ENCODE measurements around the gene SCAMP4. TPM values are rescaled to one million over a fixed set of nuclear protein-coding genes. Genes with fewer than 3 reads are reported as not detected.

Gene SCAMP4
- total and polyA plus RNA-seq, 2 experiments from 2014 or later = 39.4 to 106 TPM

DNA sequence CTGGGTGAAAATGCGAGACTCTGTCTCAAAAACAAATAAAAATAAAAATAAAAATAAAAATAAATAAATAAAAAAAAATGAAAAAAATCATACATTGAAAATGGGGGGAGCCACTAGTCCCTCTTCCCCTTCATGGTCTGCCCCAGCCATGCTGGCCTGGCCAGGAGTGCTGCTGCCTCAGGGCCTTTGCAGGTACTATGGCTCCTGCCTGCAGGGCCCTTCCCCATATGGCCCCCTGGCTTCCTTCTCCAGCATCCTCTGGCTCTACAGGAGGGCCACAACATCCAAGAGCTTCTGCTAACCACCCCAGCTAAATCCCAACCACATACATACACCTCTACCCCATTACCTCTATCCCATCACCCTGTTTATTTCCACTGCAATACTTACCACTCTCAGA, 15.3 kb upstream of the SCAMP4 start (continued):
- TF ChIP-seq, protein P1, sequence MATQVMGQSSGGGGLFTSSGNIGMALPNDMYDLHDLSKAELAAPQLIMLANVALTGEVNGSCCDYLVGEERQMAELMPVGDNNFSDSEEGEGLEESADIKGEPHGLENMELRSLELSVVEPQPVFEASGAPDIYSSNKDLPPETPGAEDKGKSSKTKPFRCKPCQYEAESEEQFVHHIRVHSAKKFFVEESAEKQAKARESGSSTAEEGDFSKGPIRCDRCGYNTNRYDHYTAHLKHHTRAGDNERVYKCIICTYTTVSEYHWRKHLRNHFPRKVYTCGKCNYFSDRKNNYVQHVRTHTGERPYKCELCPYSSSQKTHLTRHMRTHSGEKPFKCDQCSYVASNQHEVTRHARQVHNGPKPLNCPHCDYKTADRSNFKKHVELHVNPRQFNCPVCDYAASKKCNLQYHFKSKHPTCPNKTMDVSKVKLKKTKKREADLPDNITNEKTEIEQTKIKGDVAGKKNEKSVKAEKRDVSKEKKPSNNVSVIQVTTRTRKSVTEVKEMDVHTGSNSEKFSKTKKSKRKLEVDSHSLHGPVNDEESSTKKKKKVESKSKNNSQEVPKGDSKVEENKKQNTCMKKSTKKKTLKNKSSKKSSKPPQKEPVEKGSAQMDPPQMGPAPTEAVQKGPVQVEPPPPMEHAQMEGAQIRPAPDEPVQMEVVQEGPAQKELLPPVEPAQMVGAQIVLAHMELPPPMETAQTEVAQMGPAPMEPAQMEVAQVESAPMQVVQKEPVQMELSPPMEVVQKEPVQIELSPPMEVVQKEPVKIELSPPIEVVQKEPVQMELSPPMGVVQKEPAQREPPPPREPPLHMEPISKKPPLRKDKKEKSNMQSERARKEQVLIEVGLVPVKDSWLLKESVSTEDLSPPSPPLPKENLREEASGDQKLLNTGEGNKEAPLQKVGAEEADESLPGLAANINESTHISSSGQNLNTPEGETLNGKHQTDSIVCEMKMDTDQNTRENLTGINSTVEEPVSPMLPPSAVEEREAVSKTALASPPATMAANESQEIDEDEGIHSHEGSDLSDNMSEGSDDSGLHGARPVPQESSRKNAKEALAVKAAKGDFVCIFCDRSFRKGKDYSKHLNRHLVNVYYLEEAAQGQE (IDR thresholded peaks at IDR 0.05; ENCODE audit: unreplicated experiment) = no peak
- no peak for TF ChIP-seq STAT1 (IDR thresholded peaks at IDR 0.05; ENCODE audit: unreplicated experiment)
- no peak for TF ChIP-seq NANOG (IDR thresholded peaks at IDR 0.05; ENCODE audit: borderline replicate concordance)
- no peak for TF ChIP-seq CREB1 (CRISPR knock-in tag; IDR thresholded peaks at IDR 0.05; ENCODE audit: low read depth)
- no peak for TF ChIP-seq EZH2phosphoT487 (IDR thresholded peaks at IDR 0.05; ENCODE audit: unreplicated experiment)
- no peak for TF ChIP-seq JUNB (IDR thresholded peaks at IDR 0.05; ENCODE audit: unreplicated experiment)
- TF ChIP-seq, protein P2, sequence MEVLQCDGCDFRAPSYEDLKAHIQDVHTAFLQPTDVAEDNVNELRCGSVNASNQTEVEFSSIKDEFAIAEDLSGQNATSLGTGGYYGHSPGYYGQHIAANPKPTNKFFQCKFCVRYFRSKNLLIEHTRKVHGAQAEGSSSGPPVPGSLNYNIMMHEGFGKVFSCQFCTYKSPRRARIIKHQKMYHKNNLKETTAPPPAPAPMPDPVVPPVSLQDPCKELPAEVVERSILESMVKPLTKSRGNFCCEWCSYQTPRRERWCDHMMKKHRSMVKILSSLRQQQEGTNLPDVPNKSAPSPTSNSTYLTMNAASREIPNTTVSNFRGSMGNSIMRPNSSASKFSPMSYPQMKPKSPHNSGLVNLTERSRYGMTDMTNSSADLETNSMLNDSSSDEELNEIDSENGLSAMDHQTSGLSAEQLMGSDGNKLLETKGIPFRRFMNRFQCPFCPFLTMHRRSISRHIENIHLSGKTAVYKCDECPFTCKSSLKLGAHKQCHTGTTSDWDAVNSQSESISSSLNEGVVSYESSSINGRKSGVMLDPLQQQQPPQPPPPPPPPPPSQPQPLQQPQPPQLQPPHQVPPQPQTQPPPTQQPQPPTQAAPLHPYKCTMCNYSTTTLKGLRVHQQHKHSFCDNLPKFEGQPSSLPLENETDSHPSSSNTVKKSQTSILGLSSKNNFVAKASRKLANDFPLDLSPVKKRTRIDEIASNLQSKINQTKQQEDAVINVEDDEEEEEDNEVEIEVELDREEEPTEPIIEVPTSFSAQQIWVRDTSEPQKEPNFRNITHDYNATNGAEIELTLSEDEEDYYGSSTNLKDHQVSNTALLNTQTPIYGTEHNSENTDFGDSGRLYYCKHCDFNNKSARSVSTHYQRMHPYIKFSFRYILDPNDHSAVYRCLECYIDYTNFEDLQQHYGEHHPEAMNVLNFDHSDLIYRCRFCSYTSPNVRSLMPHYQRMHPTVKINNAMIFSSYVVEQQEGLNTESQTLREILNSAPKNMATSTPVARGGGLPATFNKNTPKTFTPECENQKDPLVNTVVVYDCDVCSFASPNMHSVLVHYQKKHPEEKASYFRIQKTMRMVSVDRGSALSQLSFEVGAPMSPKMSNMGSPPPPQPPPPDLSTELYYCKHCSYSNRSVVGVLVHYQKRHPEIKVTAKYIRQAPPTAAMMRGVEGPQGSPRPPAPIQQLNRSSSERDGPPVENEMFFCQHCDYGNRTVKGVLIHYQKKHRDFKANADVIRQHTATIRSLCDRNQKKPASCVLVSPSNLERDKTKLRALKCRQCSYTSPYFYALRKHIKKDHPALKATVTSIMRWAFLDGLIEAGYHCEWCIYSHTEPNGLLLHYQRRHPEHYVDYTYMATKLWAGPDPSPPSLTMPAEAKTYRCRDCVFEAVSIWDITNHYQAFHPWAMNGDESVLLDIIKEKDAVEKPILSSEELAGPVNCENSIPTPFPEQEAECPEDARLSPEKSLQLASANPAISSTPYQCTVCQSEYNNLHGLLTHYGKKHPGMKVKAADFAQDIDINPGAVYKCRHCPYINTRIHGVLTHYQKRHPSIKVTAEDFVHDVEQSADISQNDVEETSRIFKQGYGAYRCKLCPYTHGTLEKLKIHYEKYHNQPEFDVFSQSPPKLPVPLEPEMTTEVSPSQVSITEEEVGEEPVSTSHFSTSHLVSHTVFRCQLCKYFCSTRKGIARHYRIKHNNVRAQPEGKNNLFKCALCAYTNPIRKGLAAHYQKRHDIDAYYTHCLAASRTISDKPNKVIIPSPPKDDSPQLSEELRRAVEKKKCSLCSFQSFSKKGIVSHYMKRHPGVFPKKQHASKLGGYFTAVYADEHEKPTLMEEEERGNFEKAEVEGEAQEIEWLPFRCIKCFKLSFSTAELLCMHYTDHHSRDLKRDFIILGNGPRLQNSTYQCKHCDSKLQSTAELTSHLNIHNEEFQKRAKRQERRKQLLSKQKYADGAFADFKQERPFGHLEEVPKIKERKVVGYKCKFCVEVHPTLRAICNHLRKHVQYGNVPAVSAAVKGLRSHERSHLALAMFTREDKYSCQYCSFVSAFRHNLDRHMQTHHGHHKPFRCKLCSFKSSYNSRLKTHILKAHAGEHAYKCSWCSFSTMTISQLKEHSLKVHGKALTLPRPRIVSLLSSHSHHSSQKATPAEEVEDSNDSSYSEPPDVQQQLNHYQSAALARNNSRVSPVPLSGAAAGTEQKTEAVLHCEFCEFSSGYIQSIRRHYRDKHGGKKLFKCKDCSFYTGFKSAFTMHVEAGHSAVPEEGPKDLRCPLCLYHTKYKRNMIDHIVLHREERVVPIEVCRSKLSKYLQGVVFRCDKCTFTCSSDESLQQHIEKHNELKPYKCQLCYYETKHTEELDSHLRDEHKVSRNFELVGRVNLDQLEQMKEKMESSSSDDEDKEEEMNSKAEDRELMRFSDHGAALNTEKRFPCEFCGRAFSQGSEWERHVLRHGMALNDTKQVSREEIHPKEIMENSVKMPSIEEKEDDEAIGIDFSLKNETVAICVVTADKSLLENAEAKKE (CRISPR knock-in tag; IDR thresholded peaks at IDR 0.05) = no peak
- no peak for TF ChIP-seq ZNF331 (CRISPR knock-in tag; IDR thresholded peaks at IDR 0.05; ENCODE audit: low read depth)

Data from GM23338 (cell line).